ENCODE measurements around the gene PLK3.
"Not testable (repeated sequence)": the region's sequence is repeated elsewhere in the genome, so short reads cannot be mapped to it uniquely, and the experiment has no call there.

PLK3 gene

GRCh38 chr1:44811234-44811633 lies 11.1 kb downstream of the PLK3 start:
- no peaks in the 10 kb centered on the region for H3K27me3 ChIP-seq (replicated peaks; ENCODE audit: control insufficient read depth, insufficient read depth, low read length)
- H3K36me3 ChIP-seq (ENCODE audit: control insufficient read depth, insufficient read depth, low read length) = peaks cover 7% of the 10 kb centered on the region
- DNase-seq (ENCODE audit: extremely low read depth, insufficient read length) = no peak
- TF ChIP-seq CTCF (IDR thresholded peaks at IDR 0.05; ENCODE audit: insufficient read depth, low read length, poor library complexity, severe bottlenecking) = no peak
- no peak overlapping the region for H3K4me3 ChIP-seq (replicated peaks; ENCODE audit: low read depth, low read length)

GRCh38 chr1:44812822-44813543 lies 12.8 kb downstream of the PLK3 start:
- no peak for DNase-seq (ENCODE audit: extremely low read depth, insufficient read length)
- Histone ChIP-seq H3K27me3 (replicated peaks; ENCODE audit: control insufficient read depth, insufficient read depth, low read length) (no peaks in the 10 kb centered on the region), H3K36me3 (ENCODE audit: control insufficient read depth, insufficient read depth, low read length) (no peaks in the 10 kb centered on the region), H3K4me3 (replicated peaks; ENCODE audit: low read depth, low read length) (no peak overlapping the region; the same call in 1 of the 2 replicates)
- TF ChIP-seq CTCF (IDR thresholded peaks at IDR 0.05; ENCODE audit: insufficient read depth, low read length, poor library complexity, severe bottlenecking) = no peak

GRCh38 chr1:44815926-44816325 lies 15.7 kb downstream of the PLK3 start:
- not testable (repeated sequence) for DNase-seq (ENCODE audit: extremely low read depth, insufficient read length); H3K27me3 ChIP-seq (replicated peaks; ENCODE audit: control insufficient read depth, insufficient read depth, low read length); H3K4me3 ChIP-seq (replicated peaks; ENCODE audit: low read depth, low read length); H3K36me3 ChIP-seq (ENCODE audit: control insufficient read depth, insufficient read depth, low read length)

GRCh38 chr1:44817307-44817706 lies 17.1 kb downstream of the PLK3 start:
- TF ChIP-seq CTCF (IDR thresholded peaks at IDR 0.05; ENCODE audit: insufficient read depth, low read length, poor library complexity, severe bottlenecking) = no peak
- H3K36me3 ChIP-seq (ENCODE audit: control insufficient read depth, insufficient read depth, low read length) = no peaks in the 10 kb centered on the region
- H3K27me3 ChIP-seq (replicated peaks; ENCODE audit: control insufficient read depth, insufficient read depth, low read length) = no peaks in the 10 kb centered on the region
- DNase-seq (ENCODE audit: extremely low read depth, insufficient read length) = no peak
- no peak overlapping the region for H3K4me3 ChIP-seq (replicated peaks; ENCODE audit: low read depth, low read length)

GRCh38 chr1:44817771-44818495 lies 17.8 kb downstream of the PLK3 start:
- TF ChIP-seq CTCF (IDR thresholded peaks at IDR 0.05; ENCODE audit: insufficient read depth, low read length, poor library complexity, severe bottlenecking) = no peak
- H3K4me3 ChIP-seq (replicated peaks; ENCODE audit: low read depth, low read length) = no peak overlapping the region
- H3K36me3 ChIP-seq (ENCODE audit: control insufficient read depth, insufficient read depth, low read length) = no peaks in the 10 kb centered on the region
- no peaks in the 10 kb centered on the region for H3K27me3 ChIP-seq (replicated peaks; ENCODE audit: control insufficient read depth, insufficient read depth, low read length)
- no peak for DNase-seq (ENCODE audit: extremely low read depth, insufficient read length)

- DNase-seq (ENCODE audit: extremely low read depth, insufficient read length) = peak; percentile 80
- no peak for TF ChIP-seq CTCF (IDR thresholded peaks at IDR 0.05; ENCODE audit: insufficient read depth, low read length, poor library complexity, severe bottlenecking)
- no peaks in the 10 kb centered on the region for H3K27me3 ChIP-seq (replicated peaks; ENCODE audit: control insufficient read depth, insufficient read depth, low read length)
- peak overlapping the region; percentile 44 for H3K4me3 ChIP-seq (replicated peaks; ENCODE audit: low read depth, low read length)
- no peaks in the 10 kb centered on the region for H3K36me3 ChIP-seq (ENCODE audit: control insufficient read depth, insufficient read depth, low read length)
Measured at GRCh38 chr1:44819196-44819607, 19.0 kb downstream of the PLK3 start.

Data from GM06990 (cell line).